Upper lobe of left lung (tissue), 6 donors: ENCODE data around the gene RPL31. TPM values are rescaled to one million over a fixed set of nuclear protein-coding genes. Genes with fewer than 3 reads are reported as not detected.

Source experiments
- ATAC-seq, 2 donors: fragments of 200-7000 bp; cut with Tn5 transposase; one replicate each; pipeline ENCODE4 v1.9.1; 2022; ENCODE audit warnings: mild to moderate bottlenecking in 2 of 2, moderate library complexity in 2 of 2; ENCODE audit not compliant: low FRiP score in 2 of 2
- DNase-seq, 2 donors: peaks; one replicate each; pipeline ENCODE4 v3.0.0-alpha.2; 2019 to 2020
- H3K27ac ChIP-seq, 4 donors: fragments of 200-600 bp; sonication (generic); one replicate each; pipeline ENCODE4 v1.5.1; 2016 to 2019
- H3K27me3 ChIP-seq, 4 donors: fragments of 200-600 bp; sonication (generic); one replicate each; pipeline ENCODE4 v1.5.1; 2017 to 2019
- H3K36me3 ChIP-seq, 4 donors: fragments of 200-600 bp; sonication (generic); one replicate each; pipeline ENCODE4 v1.5.1; 2016 to 2019
- H3K4me1 ChIP-seq, 4 donors: fragments of 200-600 bp; sonication (generic); one replicate each; pipeline ENCODE4 v1.5.1; 2018 to 2019
- H3K4me3 ChIP-seq, 4 donors: fragments of 200-600 bp; sonication (generic); one replicate each; pipeline ENCODE4 v1.5.1; 2017 to 2019; ENCODE audit warnings: mild to moderate bottlenecking in 2 of 4, moderate library complexity in 1 of 4
- H3K9me3 ChIP-seq, 4 donors: fragments of 200-600 bp; sonication (generic); one replicate each; pipeline ENCODE4 v1.5.1; 2018 to 2019
- CTCF ChIP-seq, 6 experiments: fragments of 450-650 bp in 4 of 6; fragments of 200-600 bp in 2 of 6; sonication (generic) in 2 of 6; IDR thresholded peaks; one replicate each; pipeline ENCODE4 v1.5.1; 2016 to 2019; ENCODE audit warnings: antibody characterized with exemption in 6 of 6
- EP300 ChIP-seq, 4 donors: sonication (generic); formaldehyde crosslinking; IDR thresholded peaks; one replicate each; pipeline ENCODE4 v1.5.1; 2017; ENCODE audit warnings: antibody characterized with exemption in 4 of 4, control low read depth in 2 of 4
- POLR2A ChIP-seq, 4 donors: fragments of 450-650 bp; IDR thresholded peaks; one replicate each; pipeline ENCODE4 v1.5.1; 2016 to 2017; ENCODE audit warnings: antibody characterized with exemption in 4 of 4, mild to moderate bottlenecking in 2 of 4
- POLR2AphosphoS5 ChIP-seq, 2 donors: sonication (generic); formaldehyde crosslinking; IDR thresholded peaks; one replicate each; pipeline ENCODE4 v1.5.1; 2017; ENCODE audit warnings: antibody characterized with exemption in 2 of 2
- WGBS, 2 donors: methylation state at CpG; one replicate each; pipeline ENCODE4 v1.1.5; 2017 to 2018; 5-methylcytosine and 5-hydroxymethylcytosine counted together
- total RNA-seq, 6 donors: library from RNA; depleted of rRNA in 4 of 6; stranded (reverse); fragments of >200 nt in 4 of 6; gene quantifications; one replicate each; pipeline versions ENCODE4 v1.1.0 to v1.2.1, GENCODE V29; 2016 to 2021
- donor health status: DM: no; HTN: no; CAD: no; lungs with moderate emphysema.
- donor health status: DM: no; HTN: yes; CAD: no; lungs with severe emphysema.

The RPL31 gene
- total RNA-seq, 6 donors from 2014 or later: 422 to 1,166 (median 1,010) TPM

GRCh38 chr2:100963026-100963375 is 39.1 kb upstream of the RPL31 start:
- H3K36me3 ChIP-seq: no peaks in the 10 kb centered on the region
- peaks cover 0 to 7% (median 4%) of the 10 kb centered on the region in 4 donors for H3K4me1 ChIP-seq
- no peak for DNase-seq
- no peaks in the 10 kb centered on the region for H3K27me3 ChIP-seq
- 93 to 95% methylated on average over 4 of the region's 4 CpGs for WGBS, 2 donors
- TF ChIP-seq EP300 (IDR thresholded peaks at IDR 0.05) (no peak), POLR2AphosphoS5 (IDR thresholded peaks at IDR 0.05) (no peak), CTCF (IDR thresholded peaks at IDR 0.05) (no peak), POLR2A (IDR thresholded peaks at IDR 0.05) (no peak)
- no peak overlapping the region for H3K4me3 ChIP-seq
- no peak for ATAC-seq
- H3K9me3 ChIP-seq: no peaks in the 10 kb centered on the region
- H3K27ac ChIP-seq: no peak overlapping the region

GRCh38 chr2:100964222-100964621 is 37.9 kb upstream of the RPL31 start:
- no peak for ATAC-seq
- no peak for DNase-seq
- no peak overlapping the region for H3K27ac ChIP-seq

GRCh38 chr2:100964681-100965169 is 37.4 kb upstream of the RPL31 start:
- TF ChIP-seq POLR2AphosphoS5 (IDR thresholded peaks at IDR 0.05): no peak
- no peak for TF ChIP-seq EP300 (IDR thresholded peaks at IDR 0.05)
- no peak for TF ChIP-seq POLR2A (IDR thresholded peaks at IDR 0.05)
- TF ChIP-seq CTCF (IDR thresholded peaks at IDR 0.05): no peak
- Histone ChIP-seq H3K9me3 (no peaks in the 10 kb centered on the region), H3K4me3 (no peak overlapping the region), H3K27ac (no peak overlapping the region), H3K36me3 (no peaks in the 10 kb centered on the region), H3K27me3 (no peaks in the 10 kb centered on the region), H3K4me1 (no peaks in the 10 kb centered on the region)
- DNase-seq (no peak), ATAC-seq (peak in 1 of 2 donors; percentile 49)
- WGBS, 2 donors: 76 to 82% methylated on average over 11 of the region's 11 CpGs

More at GRCh38 chr2:100964222-100964621, 37.9 kb upstream of the RPL31 start:
- Histone ChIP-seq H3K4me3 (no peak overlapping the region), H3K27me3 (no peaks in the 10 kb centered on the region), H3K36me3 (no peaks in the 10 kb centered on the region), H3K4me1 (peaks cover 0 to under 1% (median 0%) of the 10 kb centered on the region in 4 donors), H3K9me3 (no peaks in the 10 kb centered on the region)
- 74 to 80% methylated on average over 12 of the region's 12 CpGs for WGBS, 2 donors
- TF ChIP-seq POLR2A (IDR thresholded peaks at IDR 0.05): no peak
- no peak for TF ChIP-seq EP300 (IDR thresholded peaks at IDR 0.05)
- no peak for TF ChIP-seq POLR2AphosphoS5 (IDR thresholded peaks at IDR 0.05)
- TF ChIP-seq CTCF (IDR thresholded peaks at IDR 0.05): no peak

GRCh38 chr2:100965596-100965995 is 36.5 kb upstream of the RPL31 start:
- no peak overlapping the region for H3K4me3 ChIP-seq
- H3K4me1 ChIP-seq: no peaks in the 10 kb centered on the region
- DNase-seq: no peak
- TF ChIP-seq POLR2AphosphoS5 (IDR thresholded peaks at IDR 0.05): no peak
- no peak for TF ChIP-seq CTCF (IDR thresholded peaks at IDR 0.05)
- H3K27me3 ChIP-seq: no peaks in the 10 kb centered on the region
- no peaks in the 10 kb centered on the region for H3K36me3 ChIP-seq
- ATAC-seq: no peak
- no peaks in the 10 kb centered on the region for H3K9me3 ChIP-seq
- H3K27ac ChIP-seq: no peak overlapping the region
- WGBS, 2 donors: 91 to 94% methylated on average over 5 of the region's 5 CpGs

- DNase-seq: no peak
- Histone ChIP-seq H3K27me3 (no peaks in the 10 kb centered on the region), H3K27ac (no peak overlapping the region), H3K4me1 (no peaks in the 10 kb centered on the region), H3K9me3 (no peaks in the 10 kb centered on the region), H3K4me3 (no peak overlapping the region), H3K36me3 (peaks cover 0 to 5% (median 2%) of the 10 kb centered on the region in 4 donors)
- WGBS, 2 donors: 89 to 93% methylated on average over 5 to 8 of the region's 8 CpGs
- TF ChIP-seq CTCF (IDR thresholded peaks at IDR 0.05): no peak
- no peak for TF ChIP-seq POLR2A (IDR thresholded peaks at IDR 0.05)
- TF ChIP-seq POLR2AphosphoS5 (IDR thresholded peaks at IDR 0.05): no peak
- no peak for TF ChIP-seq EP300 (IDR thresholded peaks at IDR 0.05)
- ATAC-seq: no peak
Measured at GRCh38 chr2:100967716-100968115, 34.4 kb upstream of the RPL31 start.
